Effector memory CD8-positive, alpha-beta T cell (primary cell): ENCODE results near the gene ADD2.

Experiments
- ATAC-seq: fragments of 150-1000 bp; cut with Tn5 transposase; replicated peaks from 2 replicates; pipeline ENCODE4 v1.10.0; 2021; ENCODE audit warnings: mild to moderate bottlenecking, moderate library complexity
- DNase-seq, 3 experiments: peaks; one replicate each; pipeline ENCODE4 v3.0.0; 2021
- H3K27ac Mint-ChIP-seq, 2 donors: one replicate each; pipeline ENCODE4 v1.8.0; 2022; ENCODE audit warnings: mild to moderate bottlenecking in 2 of 2, mixed read lengths in 2 of 2, moderate library complexity in 2 of 2
- H3K27me3 Mint-ChIP-seq, 2 donors: one replicate each; pipeline ENCODE4 v1.8.0; 2022; ENCODE audit warnings: mixed read lengths in 2 of 2
- H3K36me3 Mint-ChIP-seq: one replicate; pipeline ENCODE4 v1.8.0; 2022; ENCODE audit warnings: mild to moderate bottlenecking, moderate library complexity, mixed read lengths; ENCODE audit not compliant: insufficient read depth
- H3K4me1 Mint-ChIP-seq, 2 donors: one replicate each; pipeline ENCODE4 v1.8.0; 2022; ENCODE audit warnings: low read depth in 2 of 2, mixed read lengths in 2 of 2
- H3K4me3 Mint-ChIP-seq, 2 donors: one replicate each; pipeline ENCODE4 v1.8.0; 2022; ENCODE audit warnings: mild to moderate bottlenecking in 2 of 2, mixed read lengths in 2 of 2, moderate library complexity in 2 of 2
- H3K9me3 Mint-ChIP-seq, 2 donors: one replicate each; pipeline ENCODE4 v1.8.0; 2022; ENCODE audit warnings: mixed read lengths in 2 of 2

Gene ADD2

GRCh38 chr2:70797506-70797905 is 29.5 kb upstream of the ADD2 start:
- Mint-ChIP-seq H3K4me3 (no peak overlapping the region), H3K4me1 (peaks cover 0 to 2% of the 10 kb centered on the region in 2 donors), H3K36me3 (no peaks in the 10 kb centered on the region), H3K27me3 (peaks cover 9 to 75% of the 10 kb centered on the region in 2 donors), H3K9me3 (peaks cover 5 to 8% of the 10 kb centered on the region in 2 donors), H3K27ac (no peak overlapping the region)
- ATAC-seq (no peak), DNase-seq (no peak)

GRCh38 chr2:70796262-70796661 is 28.3 kb upstream of the ADD2 start:
- ATAC-seq, result no peak
- Mint-ChIP-seq H3K9me3 (peaks cover 5 to 8% of the 10 kb centered on the region in 2 donors), H3K27ac (no peak overlapping the region)

DNA sequence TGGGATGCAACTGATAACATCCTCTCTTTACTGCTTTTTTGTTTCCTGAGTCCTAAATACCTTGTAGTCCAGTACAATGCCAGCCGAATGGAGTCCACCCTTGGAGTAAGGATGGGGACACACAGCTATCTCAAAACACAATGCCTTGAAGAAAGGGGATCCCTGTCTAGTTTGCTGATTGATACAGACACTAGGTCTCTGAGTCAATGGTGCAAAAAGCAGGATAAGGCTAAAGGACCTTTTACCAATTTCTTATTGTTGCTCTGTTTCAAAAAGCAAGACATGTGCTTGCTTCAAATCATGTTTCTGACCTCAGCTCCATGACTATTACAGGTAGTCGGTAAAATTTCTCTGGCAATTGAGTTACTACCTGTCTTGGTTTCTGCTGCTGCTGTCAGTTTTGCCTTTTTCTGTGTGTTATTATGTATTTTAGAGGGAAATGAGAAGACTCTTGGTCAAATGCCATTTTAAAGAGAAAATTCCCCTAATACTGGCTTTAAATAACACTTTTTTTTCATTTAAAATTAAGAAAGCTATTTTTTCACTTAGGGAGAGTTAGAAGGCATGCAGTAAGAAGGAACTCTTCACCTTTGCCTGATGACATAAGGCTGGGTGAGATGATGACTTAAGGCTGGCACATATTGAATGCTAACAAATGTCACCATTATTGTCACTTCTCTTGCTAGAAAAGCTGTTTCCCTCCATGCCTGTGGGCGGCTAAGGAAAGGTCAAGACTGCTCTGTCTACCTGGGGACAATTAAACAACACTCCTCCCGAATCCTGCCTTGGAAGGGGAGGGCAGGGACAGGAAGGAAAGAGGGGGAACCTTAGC is 27.4 kb upstream of the ADD2 start:
- Mint-ChIP-seq H3K36me3 (no peaks in the 10 kb centered on the region), H3K27ac (no peak overlapping the region), H3K4me3 (no peak overlapping the region), H3K9me3 (peaks cover 5 to 8% of the 10 kb centered on the region in 2 donors), H3K4me1 (peaks cover 0 to 2% of the 10 kb centered on the region in 2 donors), H3K27me3 (peaks cover 22 to 77% of the 10 kb centered on the region in 2 donors)
- DNase-seq, result no peak
- ATAC-seq, result no peak

More at GRCh38 chr2:70796262-70796661, 28.3 kb upstream of the ADD2 start:
- Mint-ChIP-seq H3K4me1 (peaks cover 0 to 2% of the 10 kb centered on the region in 2 donors), H3K4me3 (no peak overlapping the region), H3K27me3 (peaks cover 18 to 80% of the 10 kb centered on the region in 2 donors), H3K36me3 (no peaks in the 10 kb centered on the region)
- DNase-seq, result no peak

DNA sequence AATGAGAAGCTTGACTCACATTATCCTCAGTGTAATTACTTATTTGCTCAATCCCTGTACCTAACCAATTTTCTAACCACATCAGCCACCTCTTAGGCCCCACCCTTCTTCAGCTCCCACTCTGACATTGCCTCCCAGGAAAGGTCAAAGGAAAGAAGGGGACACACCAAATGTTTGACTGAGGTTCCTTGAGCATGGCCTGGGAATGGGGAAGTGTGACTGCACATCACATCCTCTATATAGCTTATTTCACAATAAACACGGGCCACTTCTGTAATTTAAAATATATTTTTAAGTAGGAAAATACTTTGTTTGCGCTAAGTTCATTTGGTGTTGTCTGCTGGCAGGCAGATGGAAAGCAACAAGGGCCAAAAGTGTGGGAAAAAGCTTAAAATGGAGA is 25.4 kb upstream of the ADD2 start:
- Mint-ChIP-seq H3K27me3 (peaks cover 33 to 70% of the 10 kb centered on the region in 2 donors), H3K4me1 (peaks cover 6 to 8% of the 10 kb centered on the region in 2 donors), H3K9me3 (no peaks in the 10 kb centered on the region), H3K4me3 (no peak overlapping the region), H3K27ac (no peak overlapping the region), H3K36me3 (peaks cover 2% of the 10 kb centered on the region)
- no peak for ATAC-seq
- no peak for DNase-seq

DNA sequence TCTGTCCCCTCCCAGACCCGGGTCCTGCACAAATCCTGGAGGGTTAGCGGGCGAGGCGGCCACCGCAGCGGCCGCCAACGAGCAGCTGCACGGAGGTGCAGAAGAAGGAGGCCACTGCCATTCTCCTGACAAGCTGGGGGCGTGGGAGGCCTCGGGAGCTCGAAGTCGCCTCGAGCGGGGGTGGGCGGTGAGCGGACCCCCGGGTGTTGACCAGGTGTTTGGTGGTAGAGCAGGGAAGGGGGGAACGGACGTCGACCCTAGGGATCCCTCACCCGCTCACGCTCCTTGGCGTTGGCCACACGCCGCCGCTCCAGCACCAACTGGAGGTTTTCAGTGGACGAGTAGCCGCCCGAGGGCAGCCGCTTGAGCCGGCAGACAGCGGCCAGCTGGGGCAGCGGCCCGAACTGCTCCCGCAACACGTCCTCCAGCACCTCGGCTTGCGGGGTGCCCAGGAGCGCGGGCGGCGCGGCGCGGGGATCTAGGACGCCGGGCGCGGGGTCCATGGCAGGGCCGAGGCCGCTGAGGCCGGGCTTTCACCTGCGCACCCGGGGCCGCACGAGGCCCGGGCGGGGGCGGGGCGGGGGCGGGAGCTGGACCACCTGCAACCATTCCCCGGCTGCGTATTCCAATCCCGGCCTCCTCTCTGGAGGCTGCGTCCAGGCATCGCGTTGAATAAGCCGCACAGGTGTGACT is 22.3 kb upstream of the ADD2 start, which contains the start of gene FIGLA:
Gene FIGLA (minus strand): TSS at position 508 of the 693 bp plus-strand sequence. CDS start 5 bp downstream, at position 503.
- peaks cover 5 to 9% of the 10 kb centered on the region in 2 donors for H3K4me1 Mint-ChIP-seq
- H3K27me3 Mint-ChIP-seq, result peaks cover 53 to 77% of the 10 kb centered on the region in 2 donors
- no peaks in the 10 kb centered on the region for H3K9me3 Mint-ChIP-seq
- peaks cover 2% of the 10 kb centered on the region for H3K36me3 Mint-ChIP-seq
- no peak within 1 kb of the TSS for H3K27ac Mint-ChIP-seq
- peak within 1 kb of the TSS; percentile 68 to 71 for H3K4me3 Mint-ChIP-seq
- ATAC-seq (no peak), DNase-seq (no peak)

DNA sequence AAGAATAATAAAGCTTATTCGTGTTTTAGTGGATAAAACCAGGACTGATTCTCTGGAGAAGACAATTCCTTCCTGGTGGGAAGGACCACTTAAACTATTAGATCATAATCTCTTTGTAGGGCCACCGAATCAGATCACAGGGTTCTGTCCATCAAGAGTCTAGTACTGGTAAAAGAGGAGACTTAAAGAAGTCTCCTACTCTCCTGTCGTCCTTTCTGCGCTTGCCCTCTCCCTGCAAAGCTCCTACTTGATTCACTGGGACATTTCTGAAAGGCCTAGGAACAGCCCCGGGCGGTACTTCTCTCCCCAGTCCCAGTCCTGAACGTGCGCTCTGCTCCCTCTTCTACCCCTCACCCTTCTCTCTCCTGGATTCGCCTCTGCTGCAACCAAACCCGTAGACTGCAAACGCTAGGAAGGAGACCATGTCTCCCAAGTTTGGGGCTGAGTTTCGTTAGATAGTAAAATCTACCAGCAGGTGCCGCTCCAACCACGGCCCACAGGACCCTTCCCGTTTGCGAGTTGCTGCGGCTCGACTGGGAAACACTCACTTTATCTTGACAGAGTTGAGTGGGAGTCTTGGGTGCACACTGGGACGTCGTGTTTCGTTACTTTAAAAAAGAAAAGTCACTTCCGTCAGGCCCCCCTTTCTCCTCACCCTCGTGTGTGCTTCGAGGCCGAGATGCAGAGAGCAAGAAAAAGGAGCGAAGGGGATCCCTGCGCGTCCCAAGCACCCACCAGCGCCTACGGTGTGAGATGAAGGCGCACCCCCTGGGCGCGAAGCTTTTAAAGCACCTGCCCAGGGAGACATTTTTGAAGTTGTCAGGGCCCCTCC is 21.5 kb upstream of the ADD2 start:
- DNase-seq (peak; percentile 48 to 54 (median 52)), ATAC-seq (peak; percentile 74)
- Mint-ChIP-seq H3K4me3 (peak overlapping the region; percentile 68 to 71), H3K9me3 (no peaks in the 10 kb centered on the region), H3K4me1 (peaks cover 5 to 10% of the 10 kb centered on the region in 2 donors), H3K27me3 (peaks cover 53 to 79% of the 10 kb centered on the region in 2 donors), H3K36me3 (peaks cover 2% of the 10 kb centered on the region), H3K27ac (no peak overlapping the region)

GRCh38 chr2:70785137-70785911 is 17.3 kb upstream of the ADD2 start:
- DNase-seq, result peak in 1 of 3 experiments; percentile 10
- Mint-ChIP-seq H3K27me3 (peaks cover 44 to 56% of the 10 kb centered on the region in 2 donors), H3K27ac (no peak overlapping the region), H3K4me3 (no peak overlapping the region), H3K9me3 (no peaks in the 10 kb centered on the region), H3K4me1 (peaks cover 5 to 10% of the 10 kb centered on the region in 2 donors), H3K36me3 (peaks cover 2% of the 10 kb centered on the region)
- peak; percentile 57 for ATAC-seq

GRCh38 chr2:70784320-70784719 is 16.3 kb upstream of the ADD2 start:
- Mint-ChIP-seq H3K4me3 (no peak overlapping the region), H3K4me1 (peaks cover 0 to 5% of the 10 kb centered on the region in 2 donors), H3K36me3 (peaks cover 3% of the 10 kb centered on the region), H3K27ac (no peak overlapping the region), H3K9me3 (no peaks in the 10 kb centered on the region), H3K27me3 (peaks cover 47 to 58% of the 10 kb centered on the region in 2 donors)
- ATAC-seq (no peak), DNase-seq (no peak)

- Mint-ChIP-seq H3K4me1 (no peaks in the 10 kb centered on the region), H3K27me3 (peaks cover 32 to 54% of the 10 kb centered on the region in 2 donors), H3K4me3 (no peak overlapping the region), H3K27ac (no peak overlapping the region), H3K9me3 (no peaks in the 10 kb centered on the region), H3K36me3 (peaks cover 3% of the 10 kb centered on the region)
- DNase-seq (no peak), ATAC-seq (no peak)
Observed at GRCh38 chr2:70779911-70780545, 12.0 kb upstream of the ADD2 start.

DNA sequence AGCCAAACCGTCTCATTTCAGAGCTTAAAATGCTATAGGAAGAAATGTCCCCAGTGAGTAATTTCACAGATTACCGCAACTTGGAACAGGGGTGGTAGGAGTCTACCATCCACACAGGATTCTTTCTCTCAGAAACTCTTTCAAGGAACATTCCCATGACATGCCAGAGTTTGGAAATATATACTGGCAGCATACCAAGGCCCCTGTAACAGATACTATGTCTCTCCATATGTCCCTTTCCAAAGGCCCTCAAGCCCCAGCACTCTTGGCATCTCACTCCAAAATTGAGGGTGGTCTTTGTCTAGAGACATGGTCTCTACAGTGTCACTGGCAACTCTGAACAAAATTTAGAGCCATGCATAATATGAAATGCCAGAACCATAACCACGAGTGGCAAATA is 11.5 kb upstream of the ADD2 start:
- Mint-ChIP-seq H3K4me1 (no peaks in the 10 kb centered on the region), H3K9me3 (no peaks in the 10 kb centered on the region), H3K27ac (no peak overlapping the region), H3K4me3 (no peak overlapping the region), H3K27me3 (peaks cover 38 to 59% of the 10 kb centered on the region in 2 donors), H3K36me3 (peaks cover 3% of the 10 kb centered on the region)
- ATAC-seq (no peak), DNase-seq (no peak)

DNA sequence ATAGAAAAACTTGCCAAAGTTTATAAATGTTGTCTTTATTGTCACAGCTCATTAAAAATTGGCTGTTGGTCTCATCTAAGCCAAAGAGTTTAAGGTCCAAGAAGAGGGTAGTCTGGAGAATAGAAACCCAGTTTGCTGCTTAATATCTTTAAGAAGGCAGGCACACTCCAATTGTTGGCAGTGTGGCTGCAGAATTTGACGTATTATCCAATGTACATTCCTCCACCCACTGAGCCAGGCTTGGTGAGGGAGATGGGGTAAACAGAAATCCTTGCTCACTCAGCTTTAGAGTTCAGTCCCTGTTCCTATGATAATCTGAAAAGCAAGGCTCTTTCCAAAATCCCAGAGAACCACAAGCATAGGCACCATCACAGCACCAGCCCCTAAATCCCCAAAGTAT is 10.7 kb upstream of the ADD2 start:
- Mint-ChIP-seq H3K36me3 (peaks cover 3% of the 10 kb centered on the region), H3K27me3 (peaks cover 46 to 68% of the 10 kb centered on the region in 2 donors), H3K27ac (no peak overlapping the region), H3K9me3 (no peaks in the 10 kb centered on the region), H3K4me1 (no peaks in the 10 kb centered on the region), H3K4me3 (no peak overlapping the region)
- DNase-seq (no peak), ATAC-seq (no peak)

- DNase-seq (no peak), ATAC-seq (no peak)
- Mint-ChIP-seq H3K36me3 (peaks cover 3% of the 10 kb centered on the region), H3K27ac (no peak overlapping the region), H3K9me3 (no peaks in the 10 kb centered on the region), H3K4me1 (no peaks in the 10 kb centered on the region), H3K4me3 (no peak overlapping the region), H3K27me3 (peaks cover 58 to 80% of the 10 kb centered on the region in 2 donors)
Observed at GRCh38 chr2:70777450-70777849, 9.4 kb upstream of the ADD2 start.
